SK-N-MC (cell line): ENCODE results near the gene GPRASP1.
A peak's percentile ranks its signal among the peaks of the same experiment; 100 is the strongest.

Source experiments
- EZH2 ChIP-seq: fragments of 200-600 bp; sonication (generic); IDR thresholded peaks from one replicate; pipeline ENCODE4 v1.6.1; 2017; ENCODE audit warnings: antibody characterized with exemption
- FOXP2 ChIP-seq: optimal IDR thresholded peaks from 2 replicates; pipeline ENCODE3; 2011; ENCODE audit warnings: mild to moderate bottlenecking, moderate library complexity; ENCODE audit not compliant: insufficient read depth; ENCODE audit errors: extremely low read length, control extremely low read depth
- POLR2AphosphoS5 ChIP-seq: IDR thresholded peaks from 2 replicates; pipeline ENCODE4 v1.6.1; 2012; ENCODE audit warnings: mild to moderate bottlenecking, low read depth, low read length, borderline replicate concordance

- peak; percentile 64 for TF ChIP-seq POLR2AphosphoS5
- no peak for TF ChIP-seq EZH2
- TF ChIP-seq FOXP2: no peak
Measured at GRCh38 chrX:102659790-102660757, 8.8 kb downstream of the GPRASP1 start.
